Heart left ventricle (tissue), 16 donors: ENCODE measurements around the gene MPI. TPM values are rescaled to one million over a fixed set of nuclear protein-coding genes. Genes with fewer than 3 reads are reported as not detected.

ENCODE experiments used
- ATAC-seq, 4 donors: fragments of 200-7000 bp; cut with Tn5 transposase; one replicate each; pipeline ENCODE4 v1.9.1; 2020 to 2022; ENCODE audit warnings: moderate library complexity in 4 of 4, mild to moderate bottlenecking in 3 of 4, moderate number of reproducible peaks in 1 of 4
- DNase-seq, 5 donors: peaks; one replicate each; pipeline ENCODE4 v3.0.0-alpha.2; 2020
- H3K27ac ChIP-seq, 12 donors: fragments of 200-600 bp; sonication (generic) in 4 of 12; one replicate each; pipeline versions ENCODE4 v1.5.0 to v1.8.0; 2016 to 2022; ENCODE audit warnings: mild to moderate bottlenecking in 2 of 12
- H3K27me3 ChIP-seq, 9 donors: fragments of 200-600 bp; sonication (generic) in 2 of 9; one replicate each; pipeline versions ENCODE4 v1.5.1 to v1.8.0; 2016 to 2022; ENCODE audit warnings: mild to moderate bottlenecking in 3 of 9
- H3K36me3 ChIP-seq, 9 donors: fragments of 200-600 bp; sonication (generic) in 2 of 9; one replicate each; pipeline versions ENCODE4 v1.5.0 to v1.8.0; 2018 to 2022; ENCODE audit warnings: mild to moderate bottlenecking in 2 of 9
- H3K4me1 ChIP-seq, 12 donors: fragments of 200-600 bp; sonication (generic) in 4 of 12; one replicate each; pipeline versions ENCODE4 v1.5.0 to v1.8.0; 2016 to 2022; ENCODE audit warnings: mild to moderate bottlenecking in 3 of 12
- H3K4me3 ChIP-seq, 12 donors: fragments of 200-600 bp; sonication (generic) in 4 of 12; one replicate each; pipeline versions ENCODE4 v1.5.0 to v1.8.0; 2017 to 2022; ENCODE audit warnings: mild to moderate bottlenecking in 9 of 12, moderate library complexity in 4 of 12
- H3K9me3 ChIP-seq, 12 donors: fragments of 200-600 bp; sonication (generic) in 4 of 12; one replicate each; pipeline versions ENCODE4 v1.5.0 to v1.8.0; 2016 to 2022; ENCODE audit warnings: mild to moderate bottlenecking in 1 of 12
- CTCF ChIP-seq, 12 donors: fragments of 200-600 bp; sonication (generic) in 4 of 12; IDR thresholded peaks; one replicate each; pipeline versions ENCODE4 v1.5.0 to v1.8.0; 2018 to 2022; ENCODE audit warnings: antibody characterized with exemption in 12 of 12, mild to moderate bottlenecking in 5 of 12
- POLR2A ChIP-seq, 2 donors: fragments of 450-650 bp; IDR thresholded peaks; one replicate each; pipeline ENCODE4 v1.6.1; 2017; ENCODE audit warnings: antibody characterized with exemption in 2 of 2, mild to moderate bottlenecking in 2 of 2, moderate library complexity in 2 of 2
- WGBS, 4 donors: extraction: QIAGEN DNeasy Blood & Tissue Kit in 2 of 4; methylation state at CpG; one replicate each; pipeline versions ENCODE4 v1.1.5 to v1.1.7; 2013 to 2018; 5-methylcytosine and 5-hydroxymethylcytosine counted together
- intact Hi-C, 10 donors: fragments of 100-400 bp; cut with DNase I; formaldehyde crosslinking; loops; one replicate each; pipeline versions ENCODE4 v1.11.1 to v1.14.2; 2022
- polyA plus RNA-seq, 2 donors: library from polyadenylated mRNA; stranded (reverse); fragments of 200-250 nt; gene quantifications; one replicate each; pipeline ENCODE4 v1.2.3, GENCODE V29; 2013
- total RNA-seq, 9 donors: library from RNA; depleted of rRNA in 2 of 9; stranded (reverse); fragments of >200 nt in 2 of 9; fragmentation: NEBNext Ultra II Directional in 3 of 9; extraction: Animal tissue kit (Norgen Biotek cat#: 25700) in 3 of 9; gene quantifications; one replicate each; pipeline versions ENCODE4 v1.1.0 to v1.2.4, GENCODE V29; 2016 to 2023
- donor health status: ischemic (EF 13 %, LVEDD 7.1; RV severe dilation, severe dysfunction).
- donor health status: healthy with polysubstance abuse.
- donor health status: DM: no; HTN: yes; CAD: no.
- donor health status: DM: no; HTN: no; CAD: no.
- donor health status: ischemic (EF 25% LVEDD 6.9; RV normal size, moderate dysfunction).
- donor health status: ischemic (EF 25% LVEDD 5.7; RV mildly dilated, moderate dysfunction).
- donor health status: healthy.
- donor health status: DM: yes; HTN: yes; CAD: no.
- donor health status: ischemic (EF 35%, LVEDD 5.7; RV mildly dilated, moderate dysfunction).
- donor health status: nonischemic (EF 11% LVEDD 7.7; RV severe dilation, severe dysfunction).
- donor health status: DM: yes; HTN: yes; CAD: no.
- donor health status: PGD.
- donor health status: ischemic (EF 29% LVEDD 5.4; RV normal size, mild dysfunction).
- donor health status: nonischemic (EF 23%, LVEDD 6.1; RV moderate dilation, normal function).

Gene MPI
- total and polyA plus RNA-seq, 11 donors = 22.4 to 85.7 (median 59.0) TPM

- no peak for ATAC-seq
- 94 to 99% (median 97%) methylated on average over 4 of the region's 4 CpGs for WGBS, 4 donors
- H3K27ac ChIP-seq = no peak overlapping the region
- no peaks in the 10 kb centered on the region for H3K27me3 ChIP-seq
- TF ChIP-seq CTCF (IDR thresholded peaks at IDR 0.05) (no peak), POLR2A (IDR thresholded peaks at IDR 0.05) (no peak)
- no peak for DNase-seq
- H3K36me3 ChIP-seq = peaks cover 3 to 88% (median 82%) of the 10 kb centered on the region in 9 donors
- intact Hi-C loops = no loop called here
- no peak overlapping the region for H3K4me3 ChIP-seq
- H3K4me1 ChIP-seq = peaks cover 0 to 12% (median 3%) of the 10 kb centered on the region in 12 donors
- H3K9me3 ChIP-seq = no peaks in the 10 kb centered on the region
These were observed 39.4 kb upstream of the MPI start for GRCh38 chr15:74850393-74850792.

- Histone ChIP-seq H3K9me3 (no peaks in the 10 kb centered on the region), H3K4me3 (no peak overlapping the region), H3K27me3 (no peaks in the 10 kb centered on the region), H3K36me3 (peaks cover 3 to 76% (median 72%) of the 10 kb centered on the region in 9 donors), H3K4me1 (peaks cover 0 to 25% (median 11%) of the 10 kb centered on the region in 12 donors), H3K27ac (no peak overlapping the region)
- no peak for DNase-seq
- WGBS, 4 donors = 89 to 100% (median 94%) methylated on average over 1 to 7 of the region's 7 CpGs
- intact Hi-C loops = no loop called here
- no peak for TF ChIP-seq POLR2A (IDR thresholded peaks at IDR 0.05)
- TF ChIP-seq CTCF (IDR thresholded peaks at IDR 0.05) = no peak
- ATAC-seq = no peak
These were observed 37.9 kb upstream of the MPI start for GRCh38 chr15:74851960-74852359.

GRCh38 chr15:74854453-74855022 is 35.3 kb upstream of the MPI start:
- H3K9me3 ChIP-seq = no peaks in the 10 kb centered on the region
- DNase-seq (no peak), ATAC-seq (no peak)
- TF ChIP-seq CTCF (IDR thresholded peaks at IDR 0.05) (no peak), POLR2A (IDR thresholded peaks at IDR 0.05) (no peak)
- no peak overlapping the region for H3K4me3 ChIP-seq
- 96 to 98% (median 98%) methylated on average over 13 of the region's 13 CpGs for WGBS, 4 donors
- peaks cover 0 to 39% (median 25%) of the 10 kb centered on the region in 12 donors for H3K4me1 ChIP-seq
- intact Hi-C loops = loop anchor here in 1 of 10 donors (5.0 kb wide), 1 partner anchor 48 kb away; no protein-coding TSS in a partner anchor
- no peaks in the 10 kb centered on the region for H3K27me3 ChIP-seq
- peaks cover 3 to 55% (median 47%) of the 10 kb centered on the region in 9 donors for H3K36me3 ChIP-seq
- no peak overlapping the region for H3K27ac ChIP-seq

GRCh38 chr15:74855857-74856256 is 34.0 kb upstream of the MPI start:
- TF ChIP-seq CTCF (IDR thresholded peaks at IDR 0.05) (no peak), POLR2A (IDR thresholded peaks at IDR 0.05) (no peak)
- Histone ChIP-seq H3K27me3 (no peaks in the 10 kb centered on the region), H3K4me1 (peaks cover 0 to 46% (median 30%) of the 10 kb centered on the region in 12 donors), H3K9me3 (no peaks in the 10 kb centered on the region), H3K4me3 (no peak overlapping the region), H3K27ac (no peak overlapping the region), H3K36me3 (peaks cover 0 to 44% (median 34%) of the 10 kb centered on the region in 9 donors)
- DNase-seq = no peak
- peak; percentile 31 to 64 (median 60) for ATAC-seq
- 68 to 80% (median 79%) methylated on average over 2 of the region's 2 CpGs for WGBS, 4 donors
- intact Hi-C loops = loop anchor here in 1 of 10 donors (5.0 kb wide), 1 partner anchor 46 kb away; no protein-coding TSS in a partner anchor
